ENCODE measurements around the gene SIX4.

DNA sequence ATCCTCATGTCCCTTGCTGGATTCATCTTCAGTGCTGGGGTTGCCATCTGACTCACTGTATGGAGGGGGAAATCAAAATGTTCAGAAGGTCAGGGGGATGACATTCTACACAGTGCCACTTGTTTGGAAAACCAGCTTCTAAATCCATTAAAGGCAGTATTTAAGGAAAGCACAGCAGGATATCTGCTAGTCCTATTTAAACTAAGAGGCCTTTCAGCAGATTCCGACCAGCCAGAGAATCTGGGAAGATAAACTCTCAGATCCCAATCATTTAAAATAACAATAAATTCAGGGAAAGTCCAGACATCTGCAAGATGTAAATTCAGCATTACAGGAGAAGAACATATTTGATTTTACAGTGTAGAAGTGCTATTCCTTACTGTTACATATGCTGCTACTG lies 3.8 kb downstream of the SIX4 start:
- TF ChIP-seq, protein P1, sequence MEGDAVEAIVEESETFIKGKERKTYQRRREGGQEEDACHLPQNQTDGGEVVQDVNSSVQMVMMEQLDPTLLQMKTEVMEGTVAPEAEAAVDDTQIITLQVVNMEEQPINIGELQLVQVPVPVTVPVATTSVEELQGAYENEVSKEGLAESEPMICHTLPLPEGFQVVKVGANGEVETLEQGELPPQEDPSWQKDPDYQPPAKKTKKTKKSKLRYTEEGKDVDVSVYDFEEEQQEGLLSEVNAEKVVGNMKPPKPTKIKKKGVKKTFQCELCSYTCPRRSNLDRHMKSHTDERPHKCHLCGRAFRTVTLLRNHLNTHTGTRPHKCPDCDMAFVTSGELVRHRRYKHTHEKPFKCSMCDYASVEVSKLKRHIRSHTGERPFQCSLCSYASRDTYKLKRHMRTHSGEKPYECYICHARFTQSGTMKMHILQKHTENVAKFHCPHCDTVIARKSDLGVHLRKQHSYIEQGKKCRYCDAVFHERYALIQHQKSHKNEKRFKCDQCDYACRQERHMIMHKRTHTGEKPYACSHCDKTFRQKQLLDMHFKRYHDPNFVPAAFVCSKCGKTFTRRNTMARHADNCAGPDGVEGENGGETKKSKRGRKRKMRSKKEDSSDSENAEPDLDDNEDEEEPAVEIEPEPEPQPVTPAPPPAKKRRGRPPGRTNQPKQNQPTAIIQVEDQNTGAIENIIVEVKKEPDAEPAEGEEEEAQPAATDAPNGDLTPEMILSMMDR (IDR thresholded peaks at IDR 0.05 in 8 of 11, conservative IDR thresholded peaks at IDR 0.05 in 3 of 11): no peak
- no peak for TF ChIP-seq POLR2AphosphoS5 (IDR thresholded peaks at IDR 0.05)
